ENCODE measurements around the gene GRM1. TPM values are rescaled to one million over a fixed set of nuclear protein-coding genes. Genes with fewer than 3 reads are reported as not detected.

GRM1 gene
- total and polyA plus RNA-seq, 2 donors (not counting 3 experiments of a cell fraction or from before 2014, with no cell fraction given), result 0.07 TPM; not detected in 1

DNA sequence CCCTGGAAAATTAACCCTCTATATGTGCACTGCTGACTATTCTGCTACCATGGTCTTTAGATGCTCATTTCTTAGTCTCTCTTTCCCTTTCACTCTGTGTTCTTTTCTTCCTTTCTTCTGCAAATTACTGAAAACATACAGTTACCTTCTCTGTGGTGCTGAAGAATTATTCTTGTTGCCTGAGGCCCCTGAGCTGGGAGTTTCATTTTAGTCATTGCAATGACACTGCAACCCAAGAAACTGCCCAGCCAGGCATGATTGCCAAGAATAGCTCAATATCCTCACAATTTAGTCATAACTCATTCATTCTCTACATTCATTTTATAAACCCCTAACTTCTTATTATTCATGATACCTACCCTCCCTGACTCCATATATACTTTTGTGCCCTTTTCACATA lies 269.0 kb downstream of the GRM1 start:
- BruUV-seq (replicated peaks), result no TSS peak
- H3K4me2 ChIP-seq (ENCODE audit: insufficient read depth, low read length), result no peak overlapping the region
- H3K9me3 ChIP-seq (replicated peaks; ENCODE audit: control insufficient read depth, insufficient read depth, low read length), result no peaks in the 10 kb centered on the region
- TF ChIP-seq POLR2AphosphoS5 (IDR thresholded peaks at IDR 0.05; ENCODE audit: insufficient read depth, low read depth, low read length) (no peak), FOS (IDR thresholded peaks at IDR 0.05; ENCODE audit: borderline replicate concordance, insufficient read depth, low read length) (no peak), EZH2 (IDR thresholded peaks at IDR 0.05; ENCODE audit: borderline replicate concordance, low read depth, low read length, severe bottlenecking) (no peak), GATA2 (IDR thresholded peaks at IDR 0.05; ENCODE audit: insufficient read depth, insufficient read length, low read depth, low read length) (no peak), JUN (IDR thresholded peaks at IDR 0.05; ENCODE audit: borderline replicate concordance, insufficient read depth, insufficient read length, low read depth) (no peak), MYC (IDR thresholded peaks at IDR 0.05; ENCODE audit: low read depth, low read length) (no peak), POLR2A (IDR thresholded peaks at IDR 0.05; ENCODE audit: low read depth, low read length) (no peak)
- TF ChIP-seq, protein P1, sequence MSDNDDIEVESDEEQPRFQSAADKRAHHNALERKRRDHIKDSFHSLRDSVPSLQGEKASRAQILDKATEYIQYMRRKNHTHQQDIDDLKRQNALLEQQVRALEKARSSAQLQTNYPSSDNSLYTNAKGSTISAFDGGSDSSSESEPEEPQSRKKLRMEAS (IDR thresholded peaks at IDR 0.05; ENCODE audit: insufficient read depth, insufficient read length), result no peak
- TF ChIP-seq, protein P2, sequence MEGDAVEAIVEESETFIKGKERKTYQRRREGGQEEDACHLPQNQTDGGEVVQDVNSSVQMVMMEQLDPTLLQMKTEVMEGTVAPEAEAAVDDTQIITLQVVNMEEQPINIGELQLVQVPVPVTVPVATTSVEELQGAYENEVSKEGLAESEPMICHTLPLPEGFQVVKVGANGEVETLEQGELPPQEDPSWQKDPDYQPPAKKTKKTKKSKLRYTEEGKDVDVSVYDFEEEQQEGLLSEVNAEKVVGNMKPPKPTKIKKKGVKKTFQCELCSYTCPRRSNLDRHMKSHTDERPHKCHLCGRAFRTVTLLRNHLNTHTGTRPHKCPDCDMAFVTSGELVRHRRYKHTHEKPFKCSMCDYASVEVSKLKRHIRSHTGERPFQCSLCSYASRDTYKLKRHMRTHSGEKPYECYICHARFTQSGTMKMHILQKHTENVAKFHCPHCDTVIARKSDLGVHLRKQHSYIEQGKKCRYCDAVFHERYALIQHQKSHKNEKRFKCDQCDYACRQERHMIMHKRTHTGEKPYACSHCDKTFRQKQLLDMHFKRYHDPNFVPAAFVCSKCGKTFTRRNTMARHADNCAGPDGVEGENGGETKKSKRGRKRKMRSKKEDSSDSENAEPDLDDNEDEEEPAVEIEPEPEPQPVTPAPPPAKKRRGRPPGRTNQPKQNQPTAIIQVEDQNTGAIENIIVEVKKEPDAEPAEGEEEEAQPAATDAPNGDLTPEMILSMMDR (IDR thresholded peaks at IDR 0.05; ENCODE audit: extremely low read depth in 1 of 2, insufficient read depth in 1 of 2, low read depth in 1 of 2, low read length in 2 of 2), result no peak
- no peaks in the 10 kb centered on the region for H3K79me2 ChIP-seq (ENCODE audit: control insufficient read depth, insufficient read depth, low read length)
- H2AFZ ChIP-seq (ENCODE audit: low read depth, low read length), result no peak overlapping the region
- no peak overlapping the region for H3K4me3 ChIP-seq (replicated peaks in 1 of 3; ENCODE audit: insufficient read depth in 1 of 3, low read depth in 1 of 3, low read length in 3 of 3)
- no peaks in the 10 kb centered on the region for H3K4me1 ChIP-seq (ENCODE audit: control insufficient read depth, extremely low read depth, insufficient read depth, low read length)
- intact Hi-C loops (cut with micrococcal nuclease), result loop anchor here (10.0 kb wide), 1 partner anchor 333 kb away; the partner anchor contains the start of gene SHPRH
- ChIA-PET CTCF (interaction anchor here (1.2 kb wide), 1 partner anchor 262 kb away, joined by 3 read pairs; no protein-coding TSS in a partner anchor), POLR2A (no interaction called here)
- DNase-seq (ENCODE audit: low read depth, low spot score) (no peak), FAIRE-seq (no peak)
- no peak overlapping the region for H3K27ac ChIP-seq (ENCODE audit: insufficient read depth, low read depth, low read length)
- no peaks in the 10 kb centered on the region for H4K20me1 ChIP-seq (replicated peaks; ENCODE audit: control insufficient read depth, extremely low read depth, insufficient read depth, low read length)
- H3K27me3 ChIP-seq (ENCODE audit: control insufficient read depth in 2 of 2, insufficient read depth in 2 of 2, low read length in 2 of 2), result no peaks in the 10 kb centered on the region
- no peaks in the 10 kb centered on the region for H3K36me3 ChIP-seq (ENCODE audit: control insufficient read depth in 2 of 2, extremely low read depth in 1 of 2, insufficient read depth in 2 of 2, low read length in 2 of 2)
- H3K9me1 ChIP-seq (replicated peaks; ENCODE audit: control insufficient read depth, extremely low read depth, insufficient read depth, low read length), result no peaks in the 10 kb centered on the region
- dilution Hi-C loops (cut with MboI; ENCODE audit: extremely low pct_ligation_motif_present, low sequenced_read_pairs), result no loop called here
- H3K9ac ChIP-seq (replicated peaks; ENCODE audit: extremely low read depth, insufficient read depth, low read length), result no peak overlapping the region

All from endothelial cell of umbilical vein (primary cell).